ENCODE data around the gene NEK1. TPM values are rescaled to one million over a fixed set of nuclear protein-coding genes. Genes with fewer than 3 reads are reported as not detected.
A peak's percentile ranks its signal among the peaks of the same experiment; 100 is the strongest.
"Not testable (repeated sequence)": the region's sequence is repeated elsewhere in the genome, so short reads cannot be mapped to it uniquely, and the experiment has no call there.

The NEK1 gene
- polyA plus RNA-seq, 3 donors = 2.1 to 10.0 (median 3.9) TPM

DNA sequence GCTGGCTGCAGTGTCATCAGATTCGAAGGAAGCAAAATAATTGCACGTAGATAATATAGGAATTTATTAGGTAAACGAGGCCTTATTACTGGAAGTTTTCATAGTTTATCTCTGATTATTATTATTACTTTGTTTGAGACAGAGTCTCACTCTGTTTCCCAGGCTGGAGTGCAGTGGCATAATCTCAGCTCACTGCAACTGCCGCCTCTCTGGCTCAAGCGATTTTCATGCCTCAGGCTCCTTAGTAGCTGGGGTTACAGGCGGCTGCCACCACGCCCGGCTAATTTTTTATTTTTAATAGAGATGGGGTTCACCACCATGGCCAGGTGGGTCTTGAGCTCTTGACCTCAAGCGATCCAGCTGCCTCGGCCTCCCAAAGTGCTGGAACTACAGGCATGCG, 20.5 kb upstream of the NEK1 start:
- no peak overlapping the region for H3K27ac ChIP-seq (ENCODE audit: low read depth, low read length)
- 89 to 95% (median 94%) methylated on average over 11 of the region's 11 CpGs for WGBS, 3 donors

DNA sequence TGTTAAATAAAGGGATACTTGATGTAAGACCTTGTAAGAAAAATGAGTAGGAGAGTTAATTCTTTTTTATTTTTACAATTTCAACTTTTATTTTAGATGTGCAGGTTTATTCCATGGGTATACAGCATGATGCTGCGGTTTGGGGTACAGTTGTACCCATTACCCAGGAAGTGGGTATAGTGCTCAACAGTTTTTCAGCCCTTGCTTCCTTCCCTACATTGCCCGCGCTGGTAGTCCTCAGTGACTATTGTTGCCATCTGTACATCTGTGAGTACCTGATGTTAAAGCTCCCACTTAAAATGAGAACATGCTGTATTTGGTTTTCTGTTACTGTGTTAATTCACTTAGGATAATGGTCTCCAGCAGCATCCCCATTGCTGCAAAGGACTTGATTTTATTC, 17.7 kb upstream of the NEK1 start:
- 94 to 98% (median 98%) methylated on average over 3 of the region's 3 CpGs for WGBS, 3 donors
- no peak overlapping the region for H3K27ac ChIP-seq (ENCODE audit: low read depth, low read length)

DNA sequence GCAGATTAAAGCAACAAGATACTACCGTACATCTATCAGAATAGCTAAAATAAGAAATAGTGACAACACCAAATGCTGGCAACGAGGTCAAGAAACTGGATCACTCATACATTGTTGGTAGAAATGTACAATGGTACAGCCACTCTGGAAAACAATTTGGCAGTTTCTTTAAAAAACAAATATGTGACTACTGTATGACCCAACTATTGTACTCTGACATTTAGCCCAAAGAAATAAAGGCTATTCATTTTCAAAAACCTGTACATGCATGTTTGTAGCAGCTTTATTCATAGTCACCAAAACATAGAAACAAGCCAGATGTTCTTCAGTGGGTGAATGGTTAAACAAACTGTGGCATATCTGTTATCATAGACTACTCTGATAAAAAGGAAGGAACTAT, 16.2 kb upstream of the NEK1 start:
- no peak overlapping the region for H3K27ac ChIP-seq (ENCODE audit: low read depth, low read length)
- 63 to 97% (median 96%) methylated on average over 2 of the region's 2 CpGs for WGBS, 3 donors

DNA sequence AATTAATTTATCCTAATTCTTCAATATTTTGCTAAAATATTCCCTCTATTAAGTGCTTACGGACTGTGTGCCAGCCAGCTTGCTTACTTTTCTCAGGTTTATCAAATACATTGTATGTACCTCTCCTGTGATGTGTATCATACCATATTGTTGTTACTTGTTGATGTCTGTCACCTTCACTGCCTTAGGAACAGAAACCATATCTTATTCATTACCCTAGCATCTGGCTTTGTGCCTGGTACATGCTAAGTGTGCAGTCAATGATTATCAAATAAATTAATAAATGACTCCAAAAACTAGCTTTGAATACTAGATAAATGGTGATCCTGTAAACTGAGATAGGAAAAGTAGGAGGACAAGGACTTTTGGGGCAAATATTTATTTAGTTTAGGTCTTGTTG, 14.9 kb upstream of the NEK1 start:
- H3K27ac ChIP-seq (ENCODE audit: low read depth, low read length) = no peak overlapping the region
- WGBS, 3 donors = 31 to 100% (median 93%) methylated on average over 1 of the region's 1 CpG

DNA sequence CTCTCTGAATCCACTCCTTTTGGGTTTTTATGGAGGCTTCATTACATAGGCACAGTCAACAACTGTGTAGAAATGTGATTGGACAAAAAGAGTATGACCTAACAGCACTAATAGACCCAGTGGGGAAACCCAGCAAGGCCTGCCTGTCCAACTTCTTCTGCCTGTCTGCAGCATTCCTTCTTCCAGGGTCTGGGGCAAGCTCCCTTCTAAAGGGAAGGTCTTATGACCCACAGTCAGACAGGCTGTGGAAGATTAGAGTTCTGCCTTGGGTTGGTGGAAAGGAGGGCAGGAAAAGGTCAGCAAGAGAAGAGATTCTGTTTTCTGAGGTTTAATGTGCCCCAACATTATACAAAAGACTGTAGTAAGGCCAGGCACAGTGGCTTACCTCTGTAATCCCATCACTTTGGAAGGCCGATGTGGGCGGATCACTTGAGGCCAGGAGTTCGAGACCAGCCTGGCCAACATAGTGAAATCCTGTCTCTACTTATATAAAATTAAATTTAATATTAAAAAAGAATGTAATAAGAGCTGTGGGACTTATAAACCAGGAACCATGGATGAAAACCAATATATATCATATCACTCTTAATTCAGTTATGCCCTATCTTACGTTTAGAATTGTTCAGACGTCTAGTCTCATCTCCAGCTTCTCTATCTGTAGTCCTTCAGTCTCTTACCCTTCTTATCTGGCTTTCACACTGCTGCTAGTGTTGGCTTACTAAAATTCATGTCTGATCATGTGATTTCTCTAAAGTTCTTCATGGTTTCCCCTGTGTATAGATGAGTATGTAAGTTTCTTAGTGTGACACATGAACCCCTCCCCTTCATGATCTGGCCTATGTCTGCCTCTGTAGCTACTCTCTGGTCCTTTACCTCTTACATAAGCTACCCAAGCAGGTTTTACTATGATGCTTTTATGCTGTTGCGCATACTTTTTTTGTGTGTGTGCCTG, 14.2 kb upstream of the NEK1 start:
- H3K27ac ChIP-seq (ENCODE audit: low read depth, low read length) = no peak overlapping the region
- 72 to 96% (median 94%) methylated on average over 6 of the region's 6 CpGs for WGBS, 3 donors

DNA sequence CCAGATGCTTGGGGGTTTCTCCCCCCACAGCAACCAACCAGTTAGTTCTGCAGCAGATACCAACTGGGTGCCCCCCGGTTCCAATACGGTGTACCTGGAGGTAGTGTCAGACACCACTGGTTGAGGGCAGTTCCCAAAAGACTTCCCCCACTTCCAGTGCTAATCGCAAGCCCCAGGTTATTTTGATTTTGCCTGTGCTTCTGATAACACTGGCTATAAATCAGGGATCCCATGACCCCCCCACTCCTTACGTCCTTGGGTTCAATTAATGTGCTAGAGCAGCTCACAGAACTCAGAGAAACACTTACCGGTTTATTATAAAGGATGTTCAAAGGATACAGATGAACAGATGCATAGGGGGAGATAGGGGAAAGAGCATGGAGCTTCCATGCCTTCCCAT, 13.5 kb upstream of the NEK1 start:
- WGBS, 3 donors = 72 to 94% (median 92%) methylated on average over 5 of the region's 5 CpGs

DNA sequence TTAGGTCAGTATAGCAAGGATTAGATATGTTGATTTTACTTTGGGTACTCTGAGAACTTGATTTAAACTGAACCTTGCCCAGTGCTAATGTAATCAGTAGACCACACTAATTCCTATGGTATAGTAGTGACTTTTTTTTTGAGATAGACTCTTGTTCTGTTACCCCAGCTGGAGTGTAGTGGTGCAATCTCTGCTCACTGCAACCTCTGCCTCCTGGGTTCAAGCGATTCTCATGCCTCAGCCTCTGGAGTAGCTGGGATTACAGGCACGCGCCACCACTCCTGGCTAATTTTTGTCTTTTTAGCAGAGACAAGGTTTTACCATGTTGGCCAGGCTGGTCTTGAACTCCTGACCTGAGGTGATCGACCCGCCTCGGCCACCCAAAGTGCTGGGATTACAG, 11.6 kb upstream of the NEK1 start:
- not testable (repeated sequence) for H3K27ac ChIP-seq (ENCODE audit: low read depth, low read length)
- 89 to 98% (median 97%) methylated on average over 6 of the region's 6 CpGs for WGBS, 3 donors

More for the DNA sequence above, 13.5 kb upstream of the NEK1 start:
- no peak overlapping the region for H3K27ac ChIP-seq (ENCODE audit: low read depth, low read length)

DNA sequence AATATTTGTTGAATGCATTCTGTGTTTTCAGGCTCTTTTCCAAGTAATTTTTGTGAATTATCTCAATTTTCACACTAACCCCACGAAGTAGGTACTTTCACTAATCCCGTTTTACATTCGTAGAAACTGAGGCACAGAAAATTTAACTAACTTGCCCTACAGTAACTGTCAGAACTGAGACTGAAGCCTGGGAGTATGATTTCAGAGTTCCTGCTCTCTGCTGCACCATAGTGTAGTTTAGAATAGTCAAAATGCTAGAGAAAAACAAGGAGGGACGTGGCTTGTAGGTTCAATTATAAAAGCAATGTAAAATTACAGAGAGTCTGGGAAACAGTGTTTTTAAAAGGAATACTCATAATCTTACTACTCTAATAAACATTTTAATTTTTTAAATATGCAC, 10.2 kb upstream of the NEK1 start:
- WGBS, 3 donors = 13 to 37% (median 28%) methylated on average over 4 of the region's 4 CpGs
- no peak overlapping the region for H3K27ac ChIP-seq (ENCODE audit: low read depth, low read length)

DNA sequence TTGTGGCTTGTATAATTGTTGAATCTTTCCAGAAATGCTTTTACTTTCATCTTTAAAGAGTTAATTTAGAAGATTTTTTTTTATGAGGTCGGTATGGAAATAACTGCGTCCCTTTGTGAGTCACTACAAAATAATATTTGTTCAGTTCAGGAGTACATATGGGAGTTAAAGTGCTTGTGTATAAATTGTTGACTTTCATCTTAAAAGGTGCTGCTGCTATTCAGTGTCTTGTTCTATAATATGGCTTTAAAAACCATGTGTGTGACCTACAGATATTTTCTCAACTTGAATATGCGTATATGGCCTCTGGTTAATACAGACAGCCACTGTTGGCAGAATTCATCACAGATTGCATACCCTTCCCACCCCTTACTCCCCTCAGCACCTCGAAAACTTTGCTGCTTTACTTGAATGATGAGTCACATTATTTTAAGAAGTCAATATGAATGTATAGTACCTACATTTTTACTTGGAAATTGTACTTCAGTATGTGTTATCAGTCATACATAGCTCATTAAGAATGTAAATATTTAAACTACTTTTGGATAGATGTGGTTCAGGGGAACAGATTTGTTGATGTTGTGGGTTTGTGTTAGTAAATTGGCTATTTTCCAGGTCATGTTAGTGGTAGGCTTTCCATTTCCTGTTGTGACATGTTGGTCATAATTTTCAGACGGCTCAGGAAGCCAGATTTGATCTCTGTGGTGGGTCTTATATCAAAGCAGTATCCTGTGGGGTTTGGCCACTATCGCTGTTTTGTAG, 9.5 kb upstream of the NEK1 start:
- 1 to 10% (median 7%) methylated on average over 6 of the region's 6 CpGs for WGBS, 3 donors
- H3K27ac ChIP-seq (ENCODE audit: low read depth, low read length) = no peak overlapping the region

DNA sequence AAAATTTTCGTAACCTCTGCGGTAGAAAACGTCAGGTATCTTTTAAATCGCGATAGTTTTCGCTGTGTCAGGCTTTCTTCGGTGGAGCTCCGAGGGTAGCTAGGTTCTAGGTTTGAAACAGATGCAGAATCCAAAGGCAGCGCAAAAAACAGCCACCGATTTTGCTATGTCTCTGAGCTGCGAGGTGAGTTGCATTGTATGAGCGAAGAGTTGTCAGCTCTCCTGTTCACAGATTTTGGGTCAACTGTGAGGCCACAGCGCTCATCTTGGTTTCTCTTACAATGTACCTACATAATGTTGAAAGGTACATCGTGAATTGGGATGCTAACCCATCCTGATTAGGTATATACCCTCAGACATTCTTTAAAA, 8.5 kb upstream of the NEK1 start:
- no peak overlapping the region for H3K27ac ChIP-seq (ENCODE audit: low read depth, low read length)
- 0% methylated on average over 14 of the region's 14 CpGs for WGBS, 3 donors

DNA sequence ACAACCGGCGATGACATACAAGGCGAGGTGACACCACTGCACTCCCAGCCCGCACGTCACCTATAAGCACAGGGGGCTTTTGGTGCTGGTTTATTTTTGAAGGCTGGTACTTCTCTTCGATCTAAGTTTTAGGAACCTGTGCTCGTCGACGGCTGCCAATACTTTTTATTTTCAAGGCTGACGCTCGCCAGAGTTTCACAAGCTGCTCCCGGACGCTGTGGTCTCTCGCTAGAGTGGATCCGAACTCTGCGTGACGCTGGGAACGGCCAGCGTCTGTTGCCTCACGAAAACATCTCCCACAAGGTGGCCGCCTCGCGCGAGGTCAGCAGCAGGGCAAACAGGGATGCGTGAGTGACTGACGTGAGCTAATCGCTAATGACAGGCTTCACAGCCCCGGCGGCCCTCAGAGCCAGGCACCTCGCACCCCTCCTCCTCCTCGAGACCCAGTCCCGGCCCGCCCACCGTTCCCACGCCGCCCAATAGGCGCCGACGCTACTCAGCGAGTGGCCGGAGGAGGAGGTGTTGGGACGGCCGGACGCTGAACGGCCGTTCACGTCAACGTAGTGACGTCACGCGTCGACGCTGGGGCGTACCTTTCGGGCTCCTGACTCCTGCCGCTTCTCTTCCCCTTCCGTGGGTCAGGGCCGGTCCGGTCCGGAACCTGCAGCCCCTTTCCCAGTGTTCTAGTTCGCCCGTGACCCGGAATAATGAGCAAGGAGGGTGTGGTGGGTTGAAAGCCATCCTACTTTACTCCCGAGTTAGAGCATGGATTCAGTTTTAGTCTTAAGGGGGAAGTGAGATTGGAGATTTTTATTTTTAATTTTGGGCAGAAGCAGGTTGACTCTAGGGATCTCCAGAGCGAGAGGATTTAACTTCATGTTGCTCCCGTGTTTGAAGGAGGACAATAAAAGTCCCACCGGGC, 7.8 kb upstream of the NEK1 start, which contains the start of gene CLCN3:
Gene CLCN3 (plus strand): TSS at position 621 of the 922 bp plus-strand sequence. CDS start 15,351 bp downstream, outside the sequence.
- 0% methylated on average over 67 of the region's 67 CpGs for WGBS, 3 donors
- peak within 1 kb of the TSS; percentile 17 for H3K27ac ChIP-seq (ENCODE audit: low read depth, low read length)

DNA sequence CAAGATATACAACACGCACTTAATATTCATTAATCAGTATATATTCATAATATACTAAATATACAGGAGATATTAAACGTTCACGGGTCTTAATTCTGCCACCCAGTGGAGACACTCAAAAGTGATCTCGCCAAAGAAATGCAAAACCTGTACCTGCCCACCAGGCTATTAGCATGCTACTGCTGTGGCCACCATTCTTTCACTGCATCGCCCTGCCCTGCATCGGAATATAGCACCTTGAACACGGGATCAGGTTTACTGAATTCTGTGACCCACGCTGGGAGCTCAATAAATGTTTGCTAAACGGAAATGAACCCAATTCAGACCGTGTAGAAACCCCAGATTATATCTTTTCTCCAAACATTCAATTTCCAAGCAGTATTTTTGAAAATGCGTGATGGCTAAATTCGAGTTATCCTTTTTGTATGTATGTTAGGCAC, 7.2 kb upstream of the NEK1 start:
- WGBS, 3 donors = 1 to 2% (median 1%) methylated on average over 12 of the region's 12 CpGs
- no peak overlapping the region for H3K27ac ChIP-seq (ENCODE audit: low read depth, low read length)

DNA sequence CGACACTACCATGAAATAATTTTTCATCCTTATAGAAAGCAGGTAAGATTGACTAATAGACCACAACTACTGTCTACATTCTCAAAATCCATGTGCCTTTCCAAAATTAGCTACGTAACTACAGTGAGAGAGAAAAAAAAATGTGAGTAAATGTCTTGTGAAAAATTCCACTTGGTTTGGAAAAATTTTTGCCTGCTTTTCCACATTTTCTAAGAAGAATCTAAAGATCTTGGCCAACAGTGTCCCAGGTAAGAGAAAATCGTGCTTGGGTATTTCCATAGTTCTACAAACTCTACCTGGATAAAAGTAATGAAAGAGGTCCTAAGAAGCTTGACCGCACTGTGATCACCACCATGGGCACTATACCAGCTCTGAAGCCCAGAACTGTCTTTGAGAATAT, 6.6 kb upstream of the NEK1 start:
- H3K27ac ChIP-seq (ENCODE audit: low read depth, low read length) = no peak overlapping the region
- 91 to 95% (median 94%) methylated on average over 4 of the region's 4 CpGs for WGBS, 3 donors

DNA sequence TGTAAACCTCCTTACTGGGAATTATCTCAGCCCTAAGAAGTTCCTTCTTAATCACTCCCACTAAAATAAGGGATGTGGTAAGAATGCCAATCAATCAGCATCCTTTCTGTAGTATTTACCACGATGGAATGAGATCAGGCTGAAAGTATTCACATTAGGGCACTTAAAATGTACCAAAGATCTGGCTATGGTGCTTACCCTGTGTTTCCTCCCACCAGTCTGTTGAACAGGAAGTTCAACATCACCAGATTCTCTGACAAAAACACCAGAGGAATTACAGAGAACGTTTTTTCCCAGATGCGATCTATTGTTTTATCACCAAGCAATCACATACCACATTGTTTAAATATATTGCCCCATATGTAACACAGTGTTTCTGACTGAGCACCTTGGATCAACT, 5.9 kb upstream of the NEK1 start:
- 30 to 58% (median 35%) methylated on average over 3 of the region's 3 CpGs for WGBS, 3 donors
- no peak overlapping the region for H3K27ac ChIP-seq (ENCODE audit: low read depth, low read length)

DNA sequence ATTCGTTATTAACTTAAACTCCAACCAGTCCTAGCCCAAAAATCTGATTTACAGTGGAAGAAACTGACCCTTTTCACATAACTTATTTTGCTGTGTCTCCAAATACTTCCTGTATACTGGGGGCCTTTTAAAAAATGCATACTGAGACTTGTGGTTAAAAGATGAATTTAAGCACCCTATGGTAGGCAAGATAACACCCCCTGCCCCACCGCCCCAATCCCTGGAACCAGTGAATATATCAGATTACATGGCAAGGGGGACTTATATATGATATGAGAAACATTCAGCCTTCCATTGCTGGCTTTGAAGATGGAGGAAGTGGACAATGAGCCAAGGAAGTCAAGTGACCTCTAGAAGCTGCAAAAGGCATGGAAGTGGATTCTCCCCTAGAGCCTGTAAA, 4.9 kb upstream of the NEK1 start:
- H3K27ac ChIP-seq (ENCODE audit: low read depth, low read length) = no peak overlapping the region
- 71 to 92% (median 87%) methylated on average over 2 of the region's 2 CpGs for WGBS, 3 donors

DNA sequence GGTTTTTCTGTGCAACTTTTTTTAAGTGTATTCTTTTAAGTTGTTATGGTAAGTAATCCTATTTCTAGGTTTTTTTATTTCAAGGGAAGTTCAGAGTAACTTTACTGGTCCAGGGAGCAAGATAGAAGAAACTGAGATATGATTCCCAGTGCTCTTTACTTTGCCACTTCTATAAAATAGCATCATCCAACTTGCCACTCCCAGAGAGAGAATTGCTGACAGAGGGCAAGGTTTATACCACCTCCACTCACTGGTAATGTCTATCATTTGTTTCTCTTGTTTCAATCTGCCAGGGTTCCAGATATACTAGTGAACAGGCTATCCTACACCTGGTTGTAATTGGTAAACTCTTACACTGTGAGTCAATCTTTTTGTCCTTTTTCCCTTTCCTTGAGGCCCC, 4.5 kb upstream of the NEK1 start:
- no peak overlapping the region for H3K27ac ChIP-seq (ENCODE audit: low read depth, low read length)

DNA sequence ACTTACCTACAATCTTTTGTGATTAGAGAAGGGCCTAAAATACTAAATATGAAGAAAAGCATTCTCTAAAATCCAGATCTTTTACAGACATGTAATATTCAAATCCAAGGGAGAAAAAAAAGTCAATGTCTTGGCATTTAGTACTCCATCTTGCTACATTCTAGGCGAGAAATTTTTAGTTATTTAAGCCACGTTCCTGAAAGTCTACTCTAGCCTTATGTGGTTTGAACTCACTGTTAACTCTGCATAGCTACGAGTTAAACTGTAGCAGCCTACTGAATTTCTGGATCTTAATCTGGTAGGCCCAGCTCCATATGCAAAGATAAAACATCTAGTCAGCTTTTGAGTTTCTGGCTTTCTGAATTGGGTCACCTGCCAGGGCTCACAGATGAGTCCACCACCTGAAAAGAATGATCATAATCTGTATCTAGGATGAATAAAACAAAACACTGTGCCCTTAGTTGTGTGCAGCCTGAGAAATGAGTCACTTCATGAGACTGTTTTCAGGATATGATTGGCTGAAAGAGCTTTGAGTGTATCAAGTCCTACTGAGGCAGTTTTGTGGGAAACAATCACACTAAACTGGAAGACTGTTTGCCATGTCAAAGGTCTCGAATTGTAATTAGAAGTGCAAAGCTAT, 3.2 kb upstream of the NEK1 start:
- H3K27ac ChIP-seq (ENCODE audit: low read depth, low read length) = no peak overlapping the region
- WGBS, 3 donors = 71 to 84% (median 82%) methylated on average over 4 of the region's 4 CpGs

Data from adipose tissue (tissue), 3 donors.